HG02973 (cell line): ENCODE data around the gene SERPINB8.

Experiments used
- ATAC-seq: cut with Tn5 transposase; IDR thresholded peaks from one replicate; pipeline ENCODE4 v1.9.1; 2021; ENCODE audit warnings: moderate library complexity; ENCODE audit not compliant: unreplicated experiment

The SERPINB8 gene

GRCh38 chr18:63963615-63964256 lies 6.1 kb upstream of the SERPINB8 start:
- ATAC-seq, result peak; percentile 86

- no peak for ATAC-seq
These were observed 5.0 kb upstream of the SERPINB8 start for GRCh38 chr18:63964908-63965307.

GRCh38 chr18:63965716-63966330 lies 4.1 kb upstream of the SERPINB8 start:
- ATAC-seq, result no peak

- peak; percentile 5 for ATAC-seq
These were observed 926 bp downstream of the SERPINB8 start for GRCh38 chr18:63970809-63971205.

- no peak for ATAC-seq
These were observed 1.6 kb downstream of the SERPINB8 start for GRCh38 chr18:63971320-63972001.

GRCh38 chr18:63972002-63972376 lies 2.1 kb downstream of the SERPINB8 start:
- no peak for ATAC-seq

- ATAC-seq, result no peak
These were observed 5.1 kb downstream of the SERPINB8 start for GRCh38 chr18:63974991-63975390.

GRCh38 chr18:63975628-63976027 lies 5.7 kb downstream of the SERPINB8 start:
- no peak for ATAC-seq

GRCh38 chr18:63977040-63977439 lies 7.2 kb downstream of the SERPINB8 start:
- ATAC-seq, result no peak

GRCh38 chr18:63979409-63979920 lies 9.6 kb downstream of the SERPINB8 start:
- ATAC-seq, result peak; percentile 81

GRCh38 chr18:63980027-63980426 lies 10.1 kb downstream of the SERPINB8 start:
- ATAC-seq, result no peak

GRCh38 chr18:63980896-63981460 lies 11.1 kb downstream of the SERPINB8 start:
- ATAC-seq, result no peak

GRCh38 chr18:63981719-63982118 lies 11.8 kb downstream of the SERPINB8 start:
- ATAC-seq, result no peak

GRCh38 chr18:63982361-63982760 lies 12.5 kb downstream of the SERPINB8 start:
- no peak for ATAC-seq

- ATAC-seq, result no peak
These were observed 17.0 kb downstream of the SERPINB8 start for GRCh38 chr18:63986885-63987284.

- no peak for ATAC-seq
These were observed 17.9 kb downstream of the SERPINB8 start for GRCh38 chr18:63987743-63988142.

GRCh38 chr18:63992751-63993150 lies 22.9 kb downstream of the SERPINB8 start:
- ATAC-seq, result no peak

GRCh38 chr18:63994783-63995399 lies 25.0 kb downstream of the SERPINB8 start:
- peak; percentile 57 for ATAC-seq

- ATAC-seq, result no peak
These were observed 27.2 kb downstream of the SERPINB8 start for GRCh38 chr18:63997041-63997440.

GRCh38 chr18:63997606-63998005 lies 27.7 kb downstream of the SERPINB8 start:
- ATAC-seq, result no peak

GRCh38 chr18:63999871-64000270 lies 30.0 kb downstream of the SERPINB8 start:
- ATAC-seq, result no peak
